AG10803 (cell line): Measurements from ENCODE around the gene TAF4.

Experiments
- DNase-seq: peaks from one replicate; pipeline ENCODE4 v3.0.0; 2010; ENCODE audit warnings: low read depth
- H3K4me3 ChIP-seq: 2 replicates; pipeline ENCODE4 v1.5.1; 2011; ENCODE audit warnings: mild to moderate bottlenecking, low read length, control low read depth
- CTCF ChIP-seq: conservative IDR thresholded peaks from 2 replicates; pipeline ENCODE4 v1.5.1; 2011; ENCODE audit warnings: mild to moderate bottlenecking, low read length, control low read depth, inconsistent platforms

Gene TAF4

GRCh38 chr20:62050166-62051120 is 15.2 kb downstream of the TAF4 start:
- no peak for DNase-seq
- no peak overlapping the region for H3K4me3 ChIP-seq
- TF ChIP-seq CTCF: no peak

DNA sequence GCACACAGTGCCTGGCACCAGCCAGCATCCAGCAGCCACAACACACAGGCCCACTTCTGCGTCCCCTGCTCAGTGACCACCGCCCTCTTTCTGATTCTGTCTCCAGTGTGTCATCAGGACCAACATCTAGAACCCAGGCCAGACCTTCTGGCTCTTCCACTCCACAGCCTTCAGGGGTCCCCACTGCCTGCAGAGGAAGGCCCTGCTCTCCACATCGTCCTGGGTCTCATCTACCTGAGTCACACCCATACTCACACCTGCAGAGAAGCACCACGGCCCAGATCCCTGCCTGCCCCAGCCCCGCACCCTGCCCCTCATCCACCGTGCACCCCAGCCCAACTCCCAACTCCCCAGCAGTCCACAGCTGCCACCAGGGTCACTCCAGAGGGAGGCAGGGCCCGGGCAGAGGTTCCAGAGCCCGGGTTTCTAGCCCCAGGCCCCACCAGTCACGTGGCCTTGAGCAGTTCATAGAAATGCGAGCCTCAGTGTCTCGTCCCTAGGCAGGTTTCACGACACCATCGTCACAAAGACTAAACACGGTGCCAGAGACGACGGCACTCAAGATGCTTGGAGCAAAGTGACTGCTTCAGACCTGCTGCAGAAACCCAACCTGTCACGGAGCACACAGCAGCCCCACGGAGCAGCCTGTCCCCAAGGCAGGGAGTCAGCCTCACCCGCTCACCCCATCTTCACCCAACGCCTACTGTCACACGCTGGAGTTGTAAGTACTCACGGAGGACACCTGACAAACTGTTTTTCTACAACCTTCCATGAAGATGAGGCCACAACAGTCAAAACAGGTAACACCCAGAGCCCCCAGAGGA is 16.1 kb downstream of the TAF4 start:
- H3K4me3 ChIP-seq: no peak overlapping the region
- no peak for DNase-seq
- no peak for TF ChIP-seq CTCF

- DNase-seq: no peak
- no peak overlapping the region for H3K4me3 ChIP-seq
- TF ChIP-seq CTCF: no peak
Measured at GRCh38 chr20:62048821-62049291, 16.8 kb downstream of the TAF4 start.

- DNase-seq: no peak
- H3K4me3 ChIP-seq: no peak overlapping the region
- TF ChIP-seq CTCF: no peak
Measured at GRCh38 chr20:62048346-62048761, 17.3 kb downstream of the TAF4 start.

DNA sequence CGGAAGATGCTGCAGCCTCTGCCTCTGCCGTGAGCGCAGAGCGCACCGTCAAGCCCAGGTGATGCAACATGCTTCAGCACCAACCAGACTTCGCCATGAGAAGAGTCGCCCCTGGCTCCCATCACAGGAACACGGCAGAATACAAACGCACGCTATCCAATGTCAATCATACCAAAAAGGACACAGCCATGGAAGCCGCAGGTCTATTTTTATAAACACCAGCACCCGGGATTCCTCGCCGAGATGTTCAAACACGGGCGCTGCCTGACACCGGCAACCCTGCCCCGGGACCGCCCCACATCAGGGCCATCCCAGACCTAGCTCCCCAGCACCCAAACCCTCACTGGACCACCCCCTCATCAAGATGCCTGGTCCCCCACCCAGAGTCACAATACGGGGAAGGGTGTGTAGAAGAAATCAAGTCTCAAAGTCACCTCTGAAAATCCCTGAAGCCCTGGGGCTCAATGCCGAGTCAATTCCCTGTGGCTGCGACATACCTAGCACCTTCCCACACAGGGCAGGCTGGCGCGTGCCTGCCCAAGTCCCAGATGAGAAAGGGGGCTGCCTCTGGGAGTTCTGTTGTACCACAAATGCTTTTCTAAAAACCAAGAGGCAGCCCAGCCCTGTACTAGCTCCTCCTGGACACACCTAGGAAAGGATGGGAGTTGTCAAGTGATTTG is 17.9 kb downstream of the TAF4 start:
- DNase-seq: no peak
- TF ChIP-seq CTCF: no peak
- H3K4me3 ChIP-seq: no peak overlapping the region

- TF ChIP-seq CTCF: no peak
Measured at GRCh38 chr20:62046431-62046830, 19.2 kb downstream of the TAF4 start.

More at GRCh38 chr20:62046431-62046830, 19.2 kb downstream of the TAF4 start:
- no peak overlapping the region for H3K4me3 ChIP-seq
- DNase-seq: no peak
